Testis (tissue), 3 donors: ENCODE data around the gene FAM180B. TPM values are rescaled to one million over a fixed set of nuclear protein-coding genes. Genes with fewer than 3 reads are reported as not detected.

Experiments
- DNase-seq: peaks from one replicate; pipeline ENCODE4 v3.0.0-alpha.2; 2019
- H3K27ac ChIP-seq, 2 donors: fragments of 200-600 bp; sonication (generic); one replicate each; pipeline ENCODE4 v1.5.1; 2019
- H3K27me3 ChIP-seq: fragments of 200-600 bp; sonication (generic); one replicate; pipeline ENCODE4 v1.5.1; 2019
- H3K36me3 ChIP-seq: fragments of 200-600 bp; sonication (generic); one replicate; pipeline ENCODE4 v1.5.1; 2017; ENCODE audit warnings: low read depth; ENCODE audit errors: missing control alignments
- H3K4me1 ChIP-seq: fragments of 200-600 bp; sonication (generic); one replicate; pipeline ENCODE4 v1.5.1; 2019
- H3K4me3 ChIP-seq, 2 donors: fragments of 200-600 bp; sonication (generic); one replicate each; pipeline ENCODE4 v1.5.1; 2017 to 2019
- H3K9me3 ChIP-seq: fragments of 200-600 bp; sonication (generic); one replicate; pipeline ENCODE4 v1.5.1; 2017
- POLR2A ChIP-seq: fragments of 450-650 bp; IDR thresholded peaks from one replicate; pipeline ENCODE4 v1.6.1; 2017; ENCODE audit warnings: antibody characterized with exemption, mild to moderate bottlenecking, moderate library complexity
- WGBS, 2 donors: methylation state at CpG; one replicate each; pipeline ENCODE4 v1.1.5; 2018; 5-methylcytosine and 5-hydroxymethylcytosine counted together
- intact Hi-C: fragments of 100-400 bp; cut with DNase I; formaldehyde crosslinking; loops from one replicate; pipeline ENCODE4 v1.15.1; 2023; ENCODE audit warnings: low total_unique reads
- polyA plus RNA-seq: library from polyadenylated mRNA; stranded (reverse); fragments of 350-450 nt; fragmentation: Illumina TruSeq; extraction: RNeasy Lipid Tissue Mini Kit (QIAGEN cat#74804); gene quantifications from one replicate; pipeline ENCODE4 v1.2.3, GENCODE V29; 2014; ENCODE audit warnings: low read depth, low replicate concordance; ENCODE audit not compliant: insufficient read depth
- total RNA-seq, 2 donors: library from RNA; depleted of rRNA; stranded (reverse); fragments of >200 nt; gene quantifications; one replicate each; pipeline ENCODE4 v1.2.3, GENCODE V29; 2016
- TF ChIP-seq, protein P1 (sequence below), 3 experiments: fragments of 450-650 bp in 2 of 3; fragments of 200-600 bp in 1 of 3; sonication (generic) in 1 of 3; IDR thresholded peaks; one replicate each; pipeline ENCODE4 v1.5.1; 2016 to 2019; ENCODE audit warnings: antibody characterized with exemption in 3 of 3, mild to moderate bottlenecking in 2 of 3, moderate library complexity in 1 of 3

Gene FAM180B
- total and polyA plus RNA-seq, 3 donors from 2014 or later: 1.1 TPM; not detected in 2

DNA sequence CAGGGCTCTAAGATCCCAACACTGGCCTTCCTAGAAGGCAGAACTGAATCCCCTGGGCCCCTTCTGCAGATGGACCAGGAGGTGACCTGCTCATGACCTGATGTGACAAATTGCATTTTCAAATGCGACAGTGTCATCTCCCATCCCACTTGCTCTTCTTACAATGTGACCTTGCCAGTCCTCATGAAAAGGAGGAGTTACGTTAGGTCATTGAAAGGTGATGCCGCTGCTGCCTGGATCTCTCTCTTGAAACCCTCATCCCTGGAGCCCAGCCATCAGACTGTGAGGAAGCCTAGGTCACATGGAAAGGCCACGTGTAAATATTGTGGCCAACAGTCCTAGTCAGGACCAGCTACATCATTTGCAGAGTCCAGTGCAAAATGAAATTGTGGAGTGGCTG, 13.4 kb downstream of the FAM180B start:
- Histone ChIP-seq H3K36me3 (no peaks in the 10 kb centered on the region), H3K27me3 (no peaks in the 10 kb centered on the region), H3K4me3 (no peak overlapping the region), H3K4me1 (no peaks in the 10 kb centered on the region), H3K27ac (no peak overlapping the region), H3K9me3 (no peaks in the 10 kb centered on the region)
- WGBS, 2 donors: 70 to 74% methylated on average over 4 of the region's 4 CpGs
- no peak for DNase-seq
- TF ChIP-seq, protein P1, sequence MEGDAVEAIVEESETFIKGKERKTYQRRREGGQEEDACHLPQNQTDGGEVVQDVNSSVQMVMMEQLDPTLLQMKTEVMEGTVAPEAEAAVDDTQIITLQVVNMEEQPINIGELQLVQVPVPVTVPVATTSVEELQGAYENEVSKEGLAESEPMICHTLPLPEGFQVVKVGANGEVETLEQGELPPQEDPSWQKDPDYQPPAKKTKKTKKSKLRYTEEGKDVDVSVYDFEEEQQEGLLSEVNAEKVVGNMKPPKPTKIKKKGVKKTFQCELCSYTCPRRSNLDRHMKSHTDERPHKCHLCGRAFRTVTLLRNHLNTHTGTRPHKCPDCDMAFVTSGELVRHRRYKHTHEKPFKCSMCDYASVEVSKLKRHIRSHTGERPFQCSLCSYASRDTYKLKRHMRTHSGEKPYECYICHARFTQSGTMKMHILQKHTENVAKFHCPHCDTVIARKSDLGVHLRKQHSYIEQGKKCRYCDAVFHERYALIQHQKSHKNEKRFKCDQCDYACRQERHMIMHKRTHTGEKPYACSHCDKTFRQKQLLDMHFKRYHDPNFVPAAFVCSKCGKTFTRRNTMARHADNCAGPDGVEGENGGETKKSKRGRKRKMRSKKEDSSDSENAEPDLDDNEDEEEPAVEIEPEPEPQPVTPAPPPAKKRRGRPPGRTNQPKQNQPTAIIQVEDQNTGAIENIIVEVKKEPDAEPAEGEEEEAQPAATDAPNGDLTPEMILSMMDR (IDR thresholded peaks at IDR 0.05): no peak
- TF ChIP-seq POLR2A: no peak
- intact Hi-C loops: no loop called here

DNA sequence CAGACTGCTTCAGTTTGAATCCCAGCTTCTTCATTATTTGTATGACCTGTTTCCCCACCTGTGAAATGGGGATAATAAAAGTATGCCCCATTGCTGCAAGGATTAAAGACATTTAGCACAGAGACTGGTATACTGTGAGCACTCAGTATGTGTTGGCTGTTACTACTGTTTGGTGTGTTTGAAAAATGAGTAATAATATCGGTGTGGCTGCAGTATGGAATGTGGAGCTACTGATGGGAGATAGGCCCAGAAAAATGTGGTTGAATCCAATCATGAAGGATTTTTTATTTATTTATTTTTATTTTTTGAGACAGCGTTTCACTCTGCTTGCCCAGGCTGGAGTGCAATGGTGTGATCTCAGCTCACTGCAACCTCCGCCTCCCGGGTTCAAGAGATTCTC, 16.8 kb downstream of the FAM180B start:
- no peaks in the 10 kb centered on the region for H3K27me3 ChIP-seq
- WGBS, 2 donors: 89 to 96% methylated on average over 4 of the region's 4 CpGs
- DNase-seq: no peak
- no peak overlapping the region for H3K4me3 ChIP-seq
- TF ChIP-seq, protein P1 (IDR thresholded peaks at IDR 0.05): no peak
- no peak for TF ChIP-seq POLR2A
- H3K4me1 ChIP-seq: peaks cover 3% of the 10 kb centered on the region
- no peaks in the 10 kb centered on the region for H3K36me3 ChIP-seq
- H3K27ac ChIP-seq: no peak overlapping the region
- intact Hi-C loops: no loop called here
- no peaks in the 10 kb centered on the region for H3K9me3 ChIP-seq

DNA sequence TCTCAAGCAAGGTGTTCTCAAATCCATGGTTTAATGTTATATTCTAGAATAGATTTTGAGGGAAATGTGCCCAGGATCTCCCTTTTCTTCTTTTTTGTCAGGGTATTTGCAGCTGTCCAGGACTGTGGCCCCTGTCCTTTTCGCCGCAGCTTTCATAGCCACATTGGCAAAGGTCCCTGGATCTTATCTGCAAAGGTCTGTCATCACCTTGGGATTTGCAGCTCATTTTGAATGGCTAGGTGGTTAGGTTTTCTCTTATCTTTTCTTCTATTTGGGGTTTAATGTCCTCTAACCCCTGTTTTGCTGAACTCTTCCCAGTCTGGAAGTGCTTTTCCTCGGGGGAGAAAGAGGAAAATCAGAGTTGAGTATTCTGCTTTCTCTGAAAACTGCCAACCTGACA, 19.4 kb downstream of the FAM180B start:
- no peak for TF ChIP-seq POLR2A
- TF ChIP-seq, protein P1 (IDR thresholded peaks at IDR 0.05): no peak
- Histone ChIP-seq H3K4me1 (peaks cover 3% of the 10 kb centered on the region), H3K9me3 (no peaks in the 10 kb centered on the region), H3K27ac (no peak overlapping the region), H3K4me3 (no peak overlapping the region), H3K27me3 (no peaks in the 10 kb centered on the region), H3K36me3 (no peaks in the 10 kb centered on the region)
- 80 to 86% methylated on average over 3 of the region's 3 CpGs for WGBS, 2 donors
- intact Hi-C loops: no loop called here
- no peak for DNase-seq

DNA sequence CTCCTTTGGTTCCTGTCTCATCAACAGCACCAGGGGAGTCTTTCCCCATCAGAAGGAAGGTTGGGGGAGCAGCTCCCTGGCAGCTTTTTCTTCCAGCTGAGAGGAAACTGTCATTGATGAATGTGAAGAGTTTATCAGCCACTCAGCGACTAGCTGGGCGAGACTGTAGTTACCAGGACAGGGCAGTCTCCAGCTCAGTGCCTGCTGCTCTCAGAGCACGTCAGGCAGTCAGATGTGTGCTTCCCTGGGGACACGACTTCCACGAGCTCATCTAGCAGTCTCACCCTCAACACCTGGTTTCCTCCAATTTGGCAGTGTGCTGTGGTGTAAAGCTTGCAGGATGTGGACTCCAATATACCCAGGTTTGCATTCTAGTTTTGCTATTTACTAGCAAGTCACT, 20.3 kb downstream of the FAM180B start:
- no peaks in the 10 kb centered on the region for H3K9me3 ChIP-seq
- 57 to 70% methylated on average over 5 of the region's 5 CpGs for WGBS, 2 donors
- peaks cover 3% of the 10 kb centered on the region for H3K4me1 ChIP-seq
- no peak overlapping the region for H3K27ac ChIP-seq
- DNase-seq: no peak
- no peak overlapping the region for H3K4me3 ChIP-seq
- TF ChIP-seq, protein P1 (IDR thresholded peaks at IDR 0.05): no peak
- no peak for TF ChIP-seq POLR2A
- H3K36me3 ChIP-seq: no peaks in the 10 kb centered on the region
- intact Hi-C loops: no loop called here
- H3K27me3 ChIP-seq: no peaks in the 10 kb centered on the region

DNA sequence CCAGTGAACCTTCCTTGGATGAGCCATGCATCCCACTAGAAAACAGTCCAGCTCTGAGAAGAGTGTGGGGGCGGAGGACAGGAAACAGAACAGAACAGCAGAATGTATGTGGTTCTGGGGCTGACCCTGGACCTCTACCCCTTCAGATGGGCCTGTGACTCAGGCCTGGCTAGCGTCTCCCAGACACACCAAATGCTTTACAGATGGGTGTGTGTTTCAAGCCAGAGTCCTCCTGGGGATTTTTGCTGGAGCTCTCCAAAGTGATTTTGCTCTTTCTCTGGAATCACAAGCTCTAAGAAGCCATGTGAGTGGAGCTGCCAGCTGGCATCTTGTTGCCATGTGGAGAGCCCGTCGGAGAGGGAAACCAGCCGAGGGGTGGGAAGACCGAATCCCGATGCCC, 20.9 kb downstream of the FAM180B start:
- Histone ChIP-seq H3K36me3 (no peaks in the 10 kb centered on the region), H3K27ac (no peak overlapping the region), H3K4me3 (no peak overlapping the region), H3K9me3 (no peaks in the 10 kb centered on the region), H3K27me3 (no peaks in the 10 kb centered on the region), H3K4me1 (peaks cover 3% of the 10 kb centered on the region)
- 52 to 56% methylated on average over 7 of the region's 7 CpGs for WGBS, 2 donors
- peak; percentile 55 for DNase-seq
- TF ChIP-seq, protein P1 (IDR thresholded peaks at IDR 0.05): no peak
- TF ChIP-seq POLR2A: no peak
- intact Hi-C loops: no loop called here
